Natural killer cell (primary cell): Measurements from ENCODE around the gene GPBP1L1. TPM values are rescaled to one million over a fixed set of nuclear protein-coding genes. Genes with fewer than 3 reads are reported as not detected.

Experiments
- ATAC-seq, 3 donors: fragments of 150-1000 bp in 2 of 3; fragments of 200-7000 bp in 1 of 3; cut with Tn5 transposase; 1 replicate in 1 of 3; 2 replicates in 2 of 3; pipeline ENCODE4 v1.10.0; 2021; ENCODE audit warnings: mild to moderate bottlenecking in 2 of 3, moderate library complexity in 2 of 3
- DNase-seq, 2 donors: peaks; one replicate each; pipeline versions ENCODE4 v3.0.0 to v3.0.0-alpha.2; 2013 to 2021; ENCODE audit warnings: mixed read lengths in 1 of 2
- H3K27ac ChIP-seq: one replicate; pipeline ENCODE4 v1.5.1; 2013; ENCODE audit warnings: mild to moderate bottlenecking, low read length
- H3K27me3 ChIP-seq: one replicate; pipeline ENCODE4 v1.6.1; 2013; ENCODE audit warnings: low read length; ENCODE audit not compliant: control insufficient read depth, insufficient read depth
- H3K36me3 ChIP-seq: one replicate; pipeline ENCODE4 v1.6.1; 2013; ENCODE audit warnings: low read length; ENCODE audit not compliant: control insufficient read depth, insufficient read depth
- H3K4me1 ChIP-seq: one replicate; pipeline ENCODE4 v1.6.1; 2013; ENCODE audit warnings: low read length; ENCODE audit not compliant: control insufficient read depth, insufficient read depth
- H3K4me3 ChIP-seq: one replicate; pipeline ENCODE4 v1.5.1; 2013; ENCODE audit warnings: low read length
- H3K9me3 ChIP-seq: one replicate; pipeline ENCODE4 v1.6.1; 2013; ENCODE audit warnings: low read length; ENCODE audit not compliant: control insufficient read depth, insufficient read depth
- H3K27ac Mint-ChIP-seq, 2 donors: one replicate each; pipeline ENCODE4 v1.8.0; 2022; ENCODE audit warnings: mild to moderate bottlenecking in 2 of 2, mixed read lengths in 2 of 2, moderate library complexity in 1 of 2
- H3K27me3 Mint-ChIP-seq, 2 donors: one replicate each; pipeline ENCODE4 v1.8.0; 2022; ENCODE audit warnings: low read depth in 2 of 2, mixed read lengths in 2 of 2
- H3K36me3 Mint-ChIP-seq: one replicate; pipeline ENCODE4 v1.8.0; 2022; ENCODE audit warnings: mixed read lengths
- H3K4me1 Mint-ChIP-seq, 2 donors: one replicate each; pipeline ENCODE4 v1.8.0; 2022; ENCODE audit warnings: mixed read lengths in 2 of 2
- H3K4me3 Mint-ChIP-seq: one replicate; pipeline ENCODE4 v1.8.0; 2022; ENCODE audit warnings: mild to moderate bottlenecking, moderate library complexity, mixed read lengths
- H3K9me3 Mint-ChIP-seq, 2 donors: one replicate each; pipeline ENCODE4 v1.8.0; 2022; ENCODE audit warnings: mixed read lengths in 2 of 2
- WGBS: methylation state at CpG from one replicate; pipeline ENCODE4 v1.1.7; 2013; ENCODE audit warnings: missing lambda C conversion rate; ENCODE audit not compliant: insufficient coverage; 5-methylcytosine and 5-hydroxymethylcytosine counted together
- intact Hi-C: fragments of 100-400 bp; cut with micrococcal nuclease; formaldehyde crosslinking; loops from one replicate; pipeline ENCODE4 v1.14.2; 2022
- total RNA-seq, 4 donors: library from RNA; stranded (reverse); fragments of 120-200 nt in 1 of 4; gene quantifications; one replicate each; pipeline versions ENCODE4 v1.2.3 to v1.2.4, GENCODE V29; 2013 to 2022
- TF ChIP-seq, protein P1 (sequence below): fragments of 200-600 bp; IDR thresholded peaks from one replicate; pipeline ENCODE4 v1.8.0; 2022; ENCODE audit warnings: antibody characterized with exemption

The GPBP1L1 gene
- total RNA-seq, 3 donors from 2014 or later (not counting 1 experiment from before 2014, with no cell fraction given) = 144 to 176 (median 153) TPM

DNA sequence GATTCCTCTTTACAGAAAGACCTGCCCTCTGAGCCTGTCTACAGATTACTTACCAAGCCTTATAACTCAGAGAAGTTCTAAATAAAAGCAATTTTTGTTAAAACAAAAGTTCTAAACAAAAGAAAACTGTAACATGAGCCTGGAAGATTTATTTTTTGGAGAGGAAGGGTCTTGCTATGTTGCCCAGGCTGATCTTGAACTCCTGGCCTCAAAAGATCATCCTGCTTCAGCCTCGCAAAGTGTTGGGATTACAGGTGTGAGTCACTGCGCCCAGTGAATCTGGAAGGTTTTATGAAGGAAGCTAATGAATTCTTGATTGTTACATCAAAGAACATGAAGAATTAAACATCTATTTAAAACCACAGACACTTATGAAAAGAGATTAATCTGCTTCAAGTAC lies 27.1 kb downstream of the GPBP1L1 start:
- H3K36me3 Mint-ChIP-seq = no peaks in the 10 kb centered on the region
- intact Hi-C loops = no loop called here

DNA sequence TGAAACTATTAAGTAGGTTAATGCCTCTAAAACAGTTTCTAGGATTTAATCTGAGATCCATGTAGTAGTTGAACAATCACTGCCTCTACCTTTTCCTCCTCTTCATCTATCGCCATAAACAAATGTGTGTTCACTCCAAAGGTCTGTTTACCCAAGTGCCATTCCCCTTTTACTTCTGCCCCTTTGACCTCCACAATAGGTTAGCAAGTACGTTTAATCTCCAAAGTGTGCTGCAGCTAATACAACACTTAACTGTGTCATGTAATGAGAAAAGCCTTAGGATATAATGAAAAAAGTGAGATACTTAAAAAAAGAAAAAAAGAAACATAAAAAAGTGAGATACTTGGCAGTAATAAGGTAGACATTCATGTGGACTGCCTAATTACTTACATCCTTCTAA lies 28.2 kb downstream of the GPBP1L1 start:
- Histone ChIP-seq H3K27me3 (no peaks in the 10 kb centered on the region), H3K4me1 (no peaks in the 10 kb centered on the region), H3K36me3 (peaks cover 72% of the 10 kb centered on the region), H3K4me3 (no peak overlapping the region), H3K9me3 (no peaks in the 10 kb centered on the region), H3K27ac (no peak overlapping the region)
- Mint-ChIP-seq H3K4me1 (peaks cover 10 to 18% of the 10 kb centered on the region in 2 donors), H3K9me3 (no peaks in the 10 kb centered on the region), H3K4me3 (no peak overlapping the region), H3K27ac (no peak overlapping the region), H3K36me3 (no peaks in the 10 kb centered on the region), H3K27me3 (no peaks in the 10 kb centered on the region)
- TF ChIP-seq, protein P1, sequence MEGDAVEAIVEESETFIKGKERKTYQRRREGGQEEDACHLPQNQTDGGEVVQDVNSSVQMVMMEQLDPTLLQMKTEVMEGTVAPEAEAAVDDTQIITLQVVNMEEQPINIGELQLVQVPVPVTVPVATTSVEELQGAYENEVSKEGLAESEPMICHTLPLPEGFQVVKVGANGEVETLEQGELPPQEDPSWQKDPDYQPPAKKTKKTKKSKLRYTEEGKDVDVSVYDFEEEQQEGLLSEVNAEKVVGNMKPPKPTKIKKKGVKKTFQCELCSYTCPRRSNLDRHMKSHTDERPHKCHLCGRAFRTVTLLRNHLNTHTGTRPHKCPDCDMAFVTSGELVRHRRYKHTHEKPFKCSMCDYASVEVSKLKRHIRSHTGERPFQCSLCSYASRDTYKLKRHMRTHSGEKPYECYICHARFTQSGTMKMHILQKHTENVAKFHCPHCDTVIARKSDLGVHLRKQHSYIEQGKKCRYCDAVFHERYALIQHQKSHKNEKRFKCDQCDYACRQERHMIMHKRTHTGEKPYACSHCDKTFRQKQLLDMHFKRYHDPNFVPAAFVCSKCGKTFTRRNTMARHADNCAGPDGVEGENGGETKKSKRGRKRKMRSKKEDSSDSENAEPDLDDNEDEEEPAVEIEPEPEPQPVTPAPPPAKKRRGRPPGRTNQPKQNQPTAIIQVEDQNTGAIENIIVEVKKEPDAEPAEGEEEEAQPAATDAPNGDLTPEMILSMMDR = no peak
- no peak for DNase-seq
- intact Hi-C loops = no loop called here
- WGBS = 100% methylated on average over 1 of the region's 2 CpGs
- ATAC-seq = no peak

More for the DNA sequence above, 27.1 kb downstream of the GPBP1L1 start:
- DNase-seq (no peak), ATAC-seq (no peak)
- Histone ChIP-seq H3K36me3 (peaks cover 65% of the 10 kb centered on the region), H3K4me3 (no peak overlapping the region), H3K27ac (no peak overlapping the region), H3K27me3 (no peaks in the 10 kb centered on the region), H3K9me3 (no peaks in the 10 kb centered on the region), H3K4me1 (no peaks in the 10 kb centered on the region)
- 100% methylated on average over 2 of the region's 2 CpGs for WGBS
- H3K27me3 Mint-ChIP-seq = no peaks in the 10 kb centered on the region
- no peaks in the 10 kb centered on the region for H3K9me3 Mint-ChIP-seq
- TF ChIP-seq, protein P1 = no peak
- no peak overlapping the region for H3K4me3 Mint-ChIP-seq
- H3K4me1 Mint-ChIP-seq = peaks cover 15 to 23% of the 10 kb centered on the region in 2 donors
- H3K27ac Mint-ChIP-seq = no peak overlapping the region

DNA sequence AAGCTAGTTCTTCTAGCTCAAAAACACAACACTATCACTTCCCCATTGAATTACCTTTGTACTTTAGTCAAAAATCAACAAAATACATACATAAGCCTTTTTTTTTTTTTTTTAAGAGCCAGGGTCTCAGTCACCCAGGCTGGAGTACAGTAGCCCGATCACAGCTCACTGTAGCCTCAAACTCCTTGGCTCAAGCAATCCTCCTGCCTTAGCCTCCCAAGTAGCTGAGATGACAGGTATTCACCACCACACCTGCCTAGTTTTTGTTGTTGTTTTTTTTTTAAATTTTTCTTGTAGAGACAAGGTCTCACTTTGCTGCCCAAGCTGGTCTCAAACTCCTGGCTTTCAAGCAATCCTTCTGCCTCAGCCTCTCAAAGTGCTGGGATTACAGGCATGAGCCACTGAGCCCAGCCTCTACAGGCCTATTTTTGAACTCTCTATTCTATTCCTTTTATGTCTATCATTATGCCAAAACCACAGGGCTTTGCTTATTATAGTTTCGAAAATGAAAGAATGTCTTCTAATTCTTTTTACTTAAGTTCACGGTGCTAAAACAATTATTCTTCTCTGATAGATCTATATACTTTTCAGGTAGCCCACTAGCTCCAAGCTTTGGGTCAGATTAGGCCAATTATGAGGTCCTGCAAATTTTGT lies 29.6 kb downstream of the GPBP1L1 start:
- no peaks in the 10 kb centered on the region for H3K27me3 ChIP-seq
- H3K4me1 Mint-ChIP-seq = peaks cover 0 to 6% of the 10 kb centered on the region in 2 donors
- H3K4me1 ChIP-seq = no peaks in the 10 kb centered on the region
- no peak overlapping the region for H3K4me3 Mint-ChIP-seq
- 100% methylated on average over 1 of the region's 3 CpGs for WGBS
- TF ChIP-seq, protein P1 = no peak
- H3K9me3 Mint-ChIP-seq = no peaks in the 10 kb centered on the region
- H3K9me3 ChIP-seq = no peaks in the 10 kb centered on the region
- ATAC-seq = no peak
- H3K27ac ChIP-seq = no peak overlapping the region
- intact Hi-C loops = no loop called here
- H3K36me3 ChIP-seq = peaks cover 85% of the 10 kb centered on the region
- H3K4me3 ChIP-seq = no peak overlapping the region
- DNase-seq = no peak
- H3K36me3 Mint-ChIP-seq = no peaks in the 10 kb centered on the region
- H3K27me3 Mint-ChIP-seq = no peaks in the 10 kb centered on the region
- H3K27ac Mint-ChIP-seq = no peak overlapping the region
